ENCODE data around the gene ORMDL3.
"Not testable (repeated sequence)": the region's sequence is repeated elsewhere in the genome, so short reads cannot be mapped to it uniquely, and the experiment has no call there.

Gene ORMDL3

DNA sequence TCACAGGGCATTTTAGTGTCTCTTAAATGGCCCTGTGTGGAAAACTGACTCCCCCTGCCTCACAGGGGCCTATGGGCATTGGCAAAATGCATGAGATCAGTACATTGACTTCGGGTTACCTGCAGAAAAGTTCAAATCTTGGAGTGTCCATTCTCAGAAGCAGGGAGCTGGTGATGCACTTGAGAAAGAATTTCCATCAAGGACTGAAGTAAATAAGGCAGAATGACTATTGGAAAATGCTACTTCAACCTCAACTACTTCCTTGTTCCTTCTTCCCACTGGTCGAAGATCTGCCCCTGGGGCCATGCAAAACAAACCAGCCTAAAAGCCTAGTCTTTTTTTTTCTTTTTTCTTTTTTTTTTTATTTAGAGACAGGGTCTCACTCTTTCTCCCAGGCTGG lies 21.6 kb upstream of the ORMDL3 start:
- DNase-seq (ENCODE audit: low read depth, low spot score) = no peak

DNA sequence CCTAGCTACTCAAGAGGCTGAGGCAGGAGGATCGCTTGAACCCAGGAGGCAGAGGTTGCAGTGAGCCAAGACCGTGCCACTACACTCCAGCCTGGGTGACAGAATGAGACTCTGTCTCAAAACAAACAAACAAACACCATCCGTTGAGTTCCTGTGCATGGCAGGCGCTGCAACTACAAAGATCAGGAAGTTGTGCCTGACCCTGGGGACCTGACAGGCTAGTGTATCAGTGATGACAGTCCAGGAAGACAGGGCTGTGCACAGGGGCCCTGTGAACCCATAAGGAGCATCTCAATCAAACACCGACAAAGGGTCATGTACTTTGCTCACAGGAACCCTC lies 21.1 kb upstream of the ORMDL3 start:
- not testable (repeated sequence) for DNase-seq (ENCODE audit: low read depth, low spot score)

DNA sequence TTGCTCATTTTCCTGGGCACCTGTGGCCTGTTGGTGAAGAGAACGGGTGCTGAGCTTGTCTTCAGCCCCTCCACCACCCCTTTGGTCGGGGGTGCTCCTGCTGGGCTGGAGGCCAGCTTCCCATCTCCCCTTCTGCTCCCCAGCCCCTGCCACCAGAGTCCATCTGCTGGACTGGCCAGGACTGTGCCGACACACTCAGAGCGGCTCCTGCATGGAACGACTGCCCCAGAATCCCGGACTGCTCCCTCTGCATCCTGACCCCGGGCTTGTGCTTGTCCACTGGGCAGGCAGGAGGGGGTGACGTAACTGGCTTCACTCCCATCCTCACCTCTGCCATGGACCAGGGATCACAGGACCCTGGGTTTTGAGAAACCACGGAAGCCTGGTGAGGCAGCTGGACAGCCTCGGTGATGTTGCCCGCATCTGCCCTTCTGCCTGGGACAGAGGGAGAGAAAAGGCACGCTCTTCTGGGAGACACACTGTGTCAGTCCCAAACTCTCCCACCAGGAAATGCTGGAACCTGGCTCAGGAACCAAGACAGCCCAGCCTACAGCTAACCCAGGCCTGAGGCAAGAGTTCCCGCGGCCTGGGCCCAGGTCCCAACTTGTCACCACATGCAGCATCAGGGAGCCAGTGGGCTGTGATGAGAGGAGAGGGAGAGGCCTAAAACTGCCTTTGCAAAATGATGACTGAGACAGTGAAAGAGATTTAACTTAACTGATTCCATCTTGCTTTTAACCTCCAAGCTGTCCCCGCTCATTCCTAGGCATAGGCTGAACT lies 19.3 kb upstream of the ORMDL3 start:
- DNase-seq (ENCODE audit: low read depth, low spot score) = no peak

DNA sequence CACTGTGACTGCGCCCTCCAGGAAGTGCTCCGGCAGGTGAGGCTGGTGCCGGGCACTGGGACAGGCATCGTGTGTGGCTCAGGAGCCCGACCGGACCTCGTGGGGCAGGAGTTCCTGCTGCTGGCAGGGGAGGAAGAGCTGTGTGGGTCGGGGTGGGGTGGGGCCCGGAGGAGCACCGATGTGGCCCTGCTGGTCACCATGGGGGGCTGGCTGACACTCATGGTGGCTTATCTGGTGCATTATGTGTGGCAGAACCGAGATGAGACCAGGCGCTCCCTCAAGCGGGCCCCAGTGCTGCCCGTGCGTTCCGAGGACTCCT lies 17.0 kb upstream of the ORMDL3 start:
- DNase-seq (ENCODE audit: low read depth, low spot score) = no peak

DNA sequence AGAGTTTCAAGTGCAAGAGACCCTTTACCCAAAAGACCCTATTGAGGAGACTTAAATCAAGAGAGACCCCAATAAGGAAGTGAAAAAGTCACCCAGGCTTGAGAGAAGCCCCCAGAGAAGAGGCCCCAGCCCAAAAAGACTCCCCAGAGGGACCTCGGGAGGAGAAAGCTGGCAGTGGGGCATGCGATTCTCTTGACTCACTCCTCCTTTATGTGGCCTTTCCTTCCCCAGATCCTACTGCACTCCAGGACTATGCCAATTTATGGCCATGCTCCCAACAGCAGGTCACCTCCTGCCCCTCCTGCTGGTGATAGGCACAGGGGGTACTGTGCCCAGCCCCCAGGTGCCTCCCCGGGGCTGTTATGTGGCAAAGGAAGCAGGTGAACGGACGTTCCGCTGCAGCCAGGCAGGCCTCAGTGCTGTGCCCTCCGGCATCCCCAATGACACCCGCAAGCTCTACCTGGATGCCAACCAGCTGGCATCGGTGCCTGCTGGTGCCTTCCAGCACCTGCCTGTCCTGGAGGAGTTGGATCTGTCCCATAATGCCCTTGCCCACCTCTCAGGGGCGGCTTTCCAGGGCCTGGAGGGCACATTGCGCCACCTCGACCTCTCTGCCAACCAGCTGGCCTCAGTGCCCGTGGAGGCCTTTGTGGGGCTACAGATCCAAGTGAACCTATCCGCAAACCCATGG lies 16.4 kb upstream of the ORMDL3 start:
- DNase-seq (ENCODE audit: low read depth, low spot score) = no peak

DNA sequence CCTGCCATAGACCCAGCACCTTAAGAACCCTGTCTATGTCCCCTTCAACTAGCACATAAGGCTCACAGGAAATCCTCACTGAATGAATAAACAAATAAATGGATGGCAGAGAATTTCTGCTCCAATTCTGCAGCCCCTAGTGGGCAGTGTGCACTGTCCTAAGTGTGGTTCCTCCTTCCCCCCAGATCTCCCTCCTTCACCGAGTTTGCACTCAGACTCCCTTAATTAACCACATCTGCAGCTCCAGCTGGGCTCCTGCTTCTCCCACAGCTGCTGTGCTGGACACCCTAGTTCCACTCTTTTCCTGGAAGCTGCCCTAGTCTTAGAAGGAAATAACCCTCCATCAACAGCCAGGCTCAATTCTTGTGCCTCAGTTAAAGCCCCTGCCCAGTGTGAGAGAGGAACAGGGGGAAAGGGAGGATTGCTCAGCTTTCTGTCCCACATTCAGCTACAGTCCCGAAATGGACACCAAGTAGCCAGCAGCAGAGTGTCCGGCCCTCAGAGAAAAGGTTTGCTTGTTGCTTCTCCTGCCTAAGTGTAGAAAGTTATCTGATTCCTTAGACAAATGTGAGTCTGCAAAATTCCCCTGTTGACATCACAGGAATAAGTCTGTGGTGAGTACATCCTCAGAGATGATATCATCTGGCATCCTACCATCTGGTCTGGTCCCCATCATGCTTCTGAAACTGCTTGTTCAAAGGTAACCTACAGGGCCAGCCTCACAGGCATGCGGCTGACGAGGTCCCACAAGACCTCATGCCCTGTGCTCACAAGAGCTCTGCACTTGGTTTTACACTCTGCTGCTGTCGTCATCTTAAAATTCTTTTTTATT lies 12.4 kb upstream of the ORMDL3 start:
- peak; percentile 66 for DNase-seq (ENCODE audit: low read depth, low spot score)

DNA sequence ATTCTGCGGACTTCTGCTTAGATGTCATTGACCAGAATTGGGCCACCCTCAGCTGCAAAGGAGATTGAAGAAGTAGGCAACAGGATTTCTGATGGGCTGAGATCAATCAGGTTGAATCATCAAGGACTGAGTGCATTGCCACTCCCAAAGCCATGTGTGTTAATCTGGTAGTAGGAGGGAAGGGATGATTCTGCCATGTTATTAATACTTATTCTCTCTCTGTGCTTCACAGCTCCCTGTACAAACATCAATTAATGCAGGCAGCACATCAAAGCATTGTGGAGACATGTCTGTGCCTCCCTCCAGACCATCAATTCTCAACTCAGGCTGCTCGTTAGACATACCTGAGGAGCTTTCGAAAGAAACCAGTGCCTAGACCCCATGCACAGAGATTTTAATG lies 11.7 kb upstream of the ORMDL3 start:
- DNase-seq (ENCODE audit: low read depth, low spot score) = no peak

DNA sequence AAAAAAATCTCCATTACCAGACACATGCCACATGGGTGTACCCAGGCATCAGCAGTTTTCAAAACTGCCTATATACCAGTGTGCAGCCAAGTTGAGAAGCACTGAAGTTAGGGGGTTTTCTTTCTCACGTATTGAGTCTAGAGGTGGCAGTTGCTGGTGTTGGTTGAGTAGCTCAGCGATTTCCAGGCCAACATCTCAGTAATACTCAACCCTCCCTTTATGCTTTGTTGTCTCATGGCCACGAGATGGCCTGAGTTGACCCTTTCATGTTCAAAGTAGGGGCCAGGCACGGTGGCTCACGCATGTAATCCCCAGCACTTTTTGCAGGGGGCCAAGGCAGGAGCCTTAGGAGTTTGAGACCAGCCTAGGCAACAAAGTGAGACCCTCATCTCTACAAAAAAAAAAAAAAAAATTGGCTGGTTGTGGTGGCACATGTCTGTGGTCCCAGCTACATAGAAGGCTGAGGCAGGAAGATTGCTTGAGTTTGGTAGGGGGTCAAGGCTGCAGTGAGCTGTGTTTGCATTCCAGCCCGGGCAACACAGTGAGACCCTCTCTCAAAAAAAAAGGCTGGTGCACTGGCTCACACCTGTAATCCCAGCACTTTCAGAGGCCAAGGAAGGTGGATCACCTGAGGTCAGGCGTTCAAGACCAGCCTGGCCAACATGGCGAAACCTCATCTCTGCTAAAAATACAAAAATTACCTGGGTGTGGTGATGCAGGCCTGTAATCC lies 10.9 kb upstream of the ORMDL3 start:
- DNase-seq (ENCODE audit: low read depth, low spot score) = no peak

DNA sequence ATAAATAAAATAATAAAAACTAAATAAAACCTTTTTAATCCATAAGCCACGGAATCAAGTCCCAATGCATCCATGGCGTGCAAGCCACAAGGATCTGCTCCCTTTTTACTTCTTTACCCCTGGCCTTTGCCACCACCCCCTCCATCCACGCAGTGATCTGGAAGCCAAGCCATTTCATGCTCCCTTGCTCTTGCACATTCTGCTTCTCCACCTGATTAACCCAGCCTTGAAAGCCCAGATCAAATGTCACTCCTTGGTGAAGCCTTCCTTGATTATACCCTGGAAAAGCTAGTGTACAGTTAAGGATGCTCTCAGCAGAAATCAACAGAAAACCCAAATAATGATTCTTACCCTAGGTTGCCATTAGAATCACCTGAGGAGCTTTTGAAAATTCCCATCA lies 10.0 kb upstream of the ORMDL3 start:
- DNase-seq (ENCODE audit: low read depth, low spot score) = no peak

DNA sequence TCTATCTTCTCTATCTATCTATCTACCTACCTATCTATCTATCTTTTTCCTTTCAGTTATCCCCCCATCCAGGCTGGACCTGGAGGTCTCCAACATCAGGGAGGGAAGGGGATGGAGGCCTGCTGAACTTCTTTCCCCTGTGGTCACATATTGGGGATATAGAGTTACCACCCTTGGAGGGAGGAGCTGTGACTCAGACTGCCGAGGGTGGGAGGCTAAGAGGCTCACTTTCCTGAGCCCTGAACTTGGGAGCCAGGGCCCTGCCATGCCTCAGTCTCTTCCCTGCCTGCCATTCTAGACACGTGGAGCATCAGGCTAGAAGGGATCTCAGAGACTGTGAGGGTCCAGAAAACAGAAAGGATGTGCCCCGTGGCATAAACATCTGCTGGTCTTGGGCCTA lies 8.5 kb upstream of the ORMDL3 start:
- no peak for DNase-seq (ENCODE audit: low read depth, low spot score)

DNA sequence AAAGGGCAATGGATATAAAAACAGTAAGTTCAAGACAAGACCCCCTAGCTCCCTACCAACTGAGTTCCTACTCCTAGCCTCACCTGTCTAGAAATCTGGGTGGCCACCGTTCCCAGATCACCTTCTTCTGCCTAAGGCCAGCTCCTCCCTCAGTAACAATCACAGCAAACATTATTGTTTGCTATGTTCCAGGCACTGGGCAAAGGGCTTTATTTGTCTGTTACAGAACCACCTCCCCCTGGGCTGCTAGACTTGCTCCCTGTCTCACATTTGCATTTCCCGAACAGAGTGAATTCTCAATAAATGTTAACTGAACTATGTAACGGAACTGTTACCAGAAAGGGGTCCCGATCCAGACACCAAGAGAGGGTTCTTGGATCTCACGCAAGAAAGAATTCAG lies 6.9 kb upstream of the ORMDL3 start:
- no peak for DNase-seq (ENCODE audit: low read depth, low spot score)

DNA sequence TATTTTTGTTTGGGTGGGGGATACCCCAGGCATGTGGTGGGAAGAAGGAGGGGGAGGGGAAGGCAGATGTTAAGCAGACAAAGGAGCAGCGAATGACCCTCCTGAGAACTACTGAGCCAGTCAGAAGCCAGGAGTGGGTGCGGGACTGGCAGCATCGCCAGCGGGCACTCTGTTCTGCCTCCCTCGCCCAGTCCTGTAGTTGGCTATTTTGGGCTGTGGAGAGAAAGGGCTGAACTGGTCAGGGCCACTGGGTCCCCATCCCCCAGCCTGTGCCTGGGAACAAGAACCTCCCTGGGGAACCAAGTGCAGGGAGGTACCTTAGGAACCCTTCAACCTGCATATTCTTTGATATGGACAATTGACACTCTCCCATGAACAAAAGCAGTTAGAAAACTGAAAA lies 6.5 kb upstream of the ORMDL3 start:
- DNase-seq (ENCODE audit: low read depth, low spot score) = no peak

DNA sequence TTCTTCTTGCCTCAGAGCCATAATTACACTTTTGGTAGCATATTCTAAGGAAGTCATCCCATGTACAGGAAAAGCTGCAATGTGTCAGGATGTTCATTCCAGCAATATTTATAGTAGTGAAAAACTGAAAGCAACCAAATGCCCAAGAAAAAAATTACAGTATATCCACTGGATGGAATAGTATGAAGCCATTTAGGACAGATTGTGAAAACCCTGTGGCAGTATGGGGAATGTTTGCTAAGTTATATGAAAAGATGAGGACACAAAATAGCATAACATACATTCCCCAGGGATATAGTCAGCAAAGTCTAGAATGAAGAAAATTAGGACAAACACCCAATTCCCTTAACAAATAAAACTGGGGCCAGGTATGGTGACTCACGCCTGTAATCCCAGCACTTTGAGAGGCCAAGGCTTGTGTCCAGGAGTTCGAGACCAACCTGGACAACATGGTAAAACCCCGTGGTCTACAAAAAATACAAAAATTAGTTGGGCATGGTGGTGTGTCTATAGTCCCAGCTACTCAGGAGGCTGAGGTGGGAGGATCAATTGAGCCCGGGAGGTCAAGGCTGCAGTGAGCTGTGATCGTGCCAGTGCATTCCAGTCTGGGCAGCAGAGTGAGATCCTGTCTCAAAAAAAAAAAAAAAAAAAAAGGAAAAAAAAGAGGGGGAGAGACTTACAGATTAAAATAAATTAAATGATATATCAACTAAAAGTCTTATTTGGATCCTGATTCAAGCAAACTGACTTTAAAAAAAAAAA lies 2.4 kb upstream of the ORMDL3 start:
- DNase-seq (ENCODE audit: low read depth, low spot score) = peak; percentile 82

DNA sequence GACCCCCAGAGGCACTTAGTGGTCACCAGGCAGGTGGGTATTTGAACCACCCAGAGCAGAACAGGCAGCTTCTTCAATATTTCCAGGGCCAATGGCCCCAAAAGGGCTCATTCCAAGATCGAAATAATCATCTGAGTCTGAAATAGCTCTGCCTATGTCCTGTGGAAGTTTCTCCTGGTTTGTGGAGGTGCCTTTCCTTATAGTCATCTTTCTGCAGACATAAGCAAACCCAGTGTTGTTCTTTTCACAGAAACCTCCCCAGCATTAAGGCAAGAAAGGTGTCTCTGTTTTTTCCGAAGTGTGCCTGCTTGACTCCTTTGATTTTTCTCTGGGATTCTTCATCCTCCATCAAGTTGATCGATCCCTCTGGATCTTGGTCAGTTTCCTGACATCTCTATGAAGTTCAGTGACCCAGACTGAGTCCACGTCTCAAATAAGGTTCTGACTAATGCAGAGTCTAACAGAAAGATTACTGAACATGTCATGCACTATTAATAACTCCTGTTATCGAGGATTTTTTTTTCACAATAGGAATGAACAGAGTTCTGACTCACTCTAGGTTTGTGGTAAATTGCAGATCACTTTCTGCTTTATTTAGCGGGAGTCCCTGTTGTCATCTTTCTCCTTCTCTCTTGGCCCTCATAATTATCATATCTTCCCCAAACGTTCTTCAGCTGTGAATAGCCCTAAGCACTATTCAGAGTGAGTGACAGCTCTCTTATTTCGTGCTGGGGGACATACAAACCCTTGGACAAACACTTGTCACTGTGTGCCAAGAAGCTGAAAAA lies 1.7 kb upstream of the ORMDL3 start:
- peak; percentile 91 for DNase-seq (ENCODE audit: low read depth, low spot score)

DNA sequence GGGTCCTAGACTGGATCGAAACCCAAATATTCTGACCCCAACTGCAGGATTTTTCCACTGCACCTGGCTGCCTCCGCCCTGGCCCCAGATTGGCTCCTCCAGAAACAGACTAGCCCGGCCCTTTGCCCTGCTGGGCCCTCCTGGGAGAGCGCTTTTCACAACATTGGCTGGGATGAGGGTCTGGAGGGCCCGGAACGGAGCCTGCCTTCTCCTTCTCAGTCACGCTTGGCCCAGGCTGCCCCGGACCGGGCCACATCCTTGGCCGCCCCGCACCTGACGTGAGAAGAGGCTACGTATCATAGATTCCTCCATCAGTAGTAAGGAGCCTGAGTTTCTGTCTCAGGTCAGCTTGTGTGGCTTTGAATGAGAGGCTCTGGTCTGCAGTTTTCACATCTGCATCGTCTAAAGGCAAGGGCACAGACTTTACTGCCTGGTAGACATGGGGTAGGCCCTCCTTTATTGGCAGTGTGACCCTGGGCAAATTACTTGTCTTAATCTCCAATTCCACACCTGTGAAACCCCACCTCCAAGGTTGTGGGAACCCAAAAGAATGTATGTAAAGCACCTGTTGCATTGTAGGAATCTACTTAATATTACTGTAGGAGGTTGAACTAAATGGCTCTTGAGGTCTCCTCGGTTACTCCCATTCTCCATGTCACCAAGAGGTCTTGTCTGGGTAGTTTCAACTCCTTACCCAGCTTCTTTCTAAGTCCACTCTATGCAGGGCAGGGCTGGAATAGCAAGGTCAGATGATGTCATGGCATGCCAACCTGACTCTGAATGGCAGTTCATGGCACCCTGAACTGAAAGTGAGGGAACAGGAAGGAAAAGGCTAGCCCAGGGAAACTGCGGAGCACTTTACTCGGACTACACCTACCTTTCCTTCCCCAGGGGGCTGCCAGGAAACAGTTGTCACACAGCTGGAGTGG lies 792 bp upstream of the ORMDL3 start:
- DNase-seq (ENCODE audit: low read depth, low spot score) = peak; percentile 29

DNA sequence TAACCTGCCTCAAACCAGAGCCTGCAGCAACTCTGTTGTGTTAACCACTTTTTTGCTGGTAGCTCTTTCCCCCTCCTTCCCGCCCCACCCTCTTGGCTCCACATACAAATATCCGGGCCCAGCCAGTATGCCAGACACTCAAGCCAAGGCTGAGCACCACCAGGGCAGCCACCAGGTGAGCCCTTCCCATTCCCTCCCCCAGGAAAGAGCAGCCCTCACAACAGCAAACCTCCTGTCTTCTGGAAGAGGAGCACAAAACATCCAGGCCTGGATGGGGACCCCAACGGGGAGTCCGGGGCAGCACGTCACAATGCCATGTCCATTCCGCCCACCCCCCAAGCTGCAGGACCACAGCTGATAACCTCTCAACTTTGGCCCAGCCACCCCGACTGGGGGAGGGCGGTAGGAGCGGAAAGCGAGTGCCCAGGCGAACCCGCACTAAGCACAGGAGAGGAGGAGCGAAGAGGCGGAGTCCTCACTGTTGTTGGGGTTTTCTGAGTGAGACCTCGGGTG lies 757 bp downstream of the ORMDL3 start:
- DNase-seq (ENCODE audit: low read depth, low spot score) = peak; percentile 64

DNA sequence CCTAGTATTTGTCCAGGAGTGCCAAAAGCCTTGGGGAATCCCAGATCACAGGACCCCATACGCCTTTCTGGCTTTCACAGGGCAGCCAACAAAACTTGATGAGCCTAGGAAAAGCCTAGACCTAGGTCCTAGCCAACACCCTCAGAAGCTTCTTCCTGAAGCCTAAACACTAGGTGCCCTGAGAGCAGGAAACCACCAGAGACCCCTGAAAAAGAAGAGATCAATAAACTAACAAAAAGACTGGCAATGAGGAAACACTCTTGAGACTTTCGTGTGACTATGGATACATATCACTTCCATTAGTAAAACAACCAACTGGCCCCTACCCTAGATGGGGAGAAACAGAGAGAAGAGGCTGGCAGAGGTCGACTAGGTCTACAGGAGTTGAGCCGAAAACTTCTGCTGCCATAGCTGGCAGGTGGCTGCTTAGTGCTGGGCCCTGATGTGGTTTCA lies 1.2 kb downstream of the ORMDL3 start:
- DNase-seq (ENCODE audit: low read depth, low spot score) = no peak

DNA sequence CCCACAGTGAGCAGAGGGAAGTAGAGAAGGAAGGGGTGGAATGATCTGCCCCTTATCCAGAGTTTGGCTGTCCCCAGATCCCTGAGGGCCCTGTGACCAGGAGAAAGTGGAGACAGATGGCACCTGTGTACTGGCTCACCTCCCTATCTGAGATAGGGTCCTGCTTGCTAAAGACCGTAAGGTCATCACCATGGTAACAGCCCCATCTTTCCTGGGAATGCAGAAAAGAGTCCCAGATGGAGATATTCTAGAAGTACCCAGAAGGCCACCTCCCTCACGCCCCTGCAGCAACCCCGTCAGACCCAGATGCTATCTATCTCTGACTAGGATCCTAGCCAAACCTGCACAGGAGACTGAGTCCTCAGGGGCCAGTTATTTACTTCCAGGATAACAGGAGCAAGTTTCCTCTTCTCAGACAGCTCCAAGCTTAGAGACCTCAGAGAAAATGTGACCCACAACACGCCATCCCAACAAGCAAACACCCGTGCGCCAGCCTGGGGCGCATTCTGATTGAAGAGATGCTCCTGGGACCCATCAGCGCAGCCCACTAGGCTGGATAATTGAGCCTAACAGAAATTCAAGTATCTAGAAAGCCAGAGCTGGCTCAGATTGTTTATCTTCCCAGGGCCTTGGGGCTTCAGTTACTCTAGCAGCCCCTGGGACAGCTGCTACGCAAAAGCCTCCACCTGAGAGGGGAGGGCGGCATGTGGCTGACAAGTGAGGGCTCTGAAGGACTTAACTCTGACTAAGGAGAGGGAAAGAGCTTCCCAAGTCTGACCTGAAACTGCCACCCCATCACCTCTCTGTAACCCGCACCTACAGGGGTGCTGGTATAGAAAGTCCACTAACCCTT lies 1.9 kb downstream of the ORMDL3 start:
- DNase-seq (ENCODE audit: low read depth, low spot score) = no peak
